KMS-11 (cell line): ENCODE data around the gene KRT9.

ENCODE experiments used
- H2AFZ ChIP-seq: fragments of 200-600 bp; sonication (generic); 2 replicates; pipeline ENCODE4 v1.6.1; 2016; ENCODE audit warnings: antibody characterized with exemption, mixed run types, low read depth
- H3K27ac ChIP-seq: fragments of 200-600 bp; sonication (generic); 2 replicates; pipeline ENCODE4 v1.6.1; 2016; ENCODE audit warnings: mild to moderate bottlenecking, mixed run types
- H3K27me3 ChIP-seq: fragments of 200-600 bp; sonication (generic); 2 replicates; pipeline ENCODE4 v1.6.1; 2017; ENCODE audit warnings: mild to moderate bottlenecking, low read depth, mixed run types, moderate library complexity; ENCODE audit not compliant: insufficient read depth
- H3K36me3 ChIP-seq: fragments of 200-600 bp; sonication (generic); 2 replicates; pipeline ENCODE4 v1.6.1; 2017; ENCODE audit warnings: mild to moderate bottlenecking, mixed run types; ENCODE audit not compliant: insufficient read depth
- H3K4me1 ChIP-seq: fragments of 200-600 bp; sonication (generic); 2 replicates; pipeline ENCODE4 v1.6.1; 2016; ENCODE audit warnings: mild to moderate bottlenecking, low read depth, mixed run types; ENCODE audit not compliant: poor library complexity, severe bottlenecking
- H3K4me2 ChIP-seq: fragments of 200-600 bp; sonication (generic); 2 replicates; pipeline ENCODE4 v1.7.0; 2016; ENCODE audit warnings: mild to moderate bottlenecking, mixed run types
- H3K4me3 ChIP-seq: fragments of 200-600 bp; sonication (generic); IDR thresholded peaks from 2 replicates; pipeline ENCODE4 v1.6.1; 2017; ENCODE audit warnings: low read depth, low read length, mixed read lengths; ENCODE audit not compliant: insufficient read depth
- H3K79me2 ChIP-seq: fragments of 200-600 bp; sonication (generic); 2 replicates; pipeline ENCODE4 v1.6.1; 2016; ENCODE audit warnings: low read depth, mixed run types; ENCODE audit not compliant: insufficient read depth
- H3K9ac ChIP-seq: fragments of 200-600 bp; sonication (generic); 2 replicates; pipeline ENCODE4 v1.6.1; 2016; ENCODE audit warnings: mild to moderate bottlenecking, mixed run types
- H4K20me1 ChIP-seq: fragments of 200-600 bp; sonication (generic); 2 replicates; pipeline ENCODE4 v1.6.1; 2016; ENCODE audit warnings: mild to moderate bottlenecking, mixed run types; ENCODE audit not compliant: insufficient read depth
- CTCF ChIP-seq: fragments of 200-600 bp; sonication (generic); conservative IDR thresholded peaks from 2 replicates; pipeline ENCODE4 v1.6.1; 2017; ENCODE audit warnings: low read depth, mild to moderate bottlenecking, antibody characterized with exemption, low read length, moderate library complexity, mixed read lengths

The KRT9 gene

GRCh38 chr17:41524261-41524660 lies 47.6 kb downstream of the KRT9 start:
- peaks cover 4% of the 10 kb centered on the region for H3K27me3 ChIP-seq
- H3K4me1 ChIP-seq: no peaks in the 10 kb centered on the region
- no peaks in the 10 kb centered on the region for H3K79me2 ChIP-seq
- no peak overlapping the region for H3K27ac ChIP-seq
- H2AFZ ChIP-seq: no peak overlapping the region
- H3K36me3 ChIP-seq: no peaks in the 10 kb centered on the region
- no peak overlapping the region for H3K9ac ChIP-seq
- H3K4me2 ChIP-seq: no peak overlapping the region
- no peak for TF ChIP-seq CTCF
- H3K4me3 ChIP-seq: no peak overlapping the region
- H4K20me1 ChIP-seq: no peaks in the 10 kb centered on the region

- Histone ChIP-seq H3K9ac (no peak overlapping the region), H3K27me3 (no peaks in the 10 kb centered on the region; the same call in 1 of the 2 replicates), H3K4me3 (no peak overlapping the region), H3K4me2 (no peak overlapping the region), H4K20me1 (no peaks in the 10 kb centered on the region), H3K79me2 (no peaks in the 10 kb centered on the region), H2AFZ (no peak overlapping the region), H3K27ac (no peak overlapping the region), H3K36me3 (no peaks in the 10 kb centered on the region), H3K4me1 (no peaks in the 10 kb centered on the region)
- no peak for TF ChIP-seq CTCF
These were observed 48.1 kb downstream of the KRT9 start for GRCh38 chr17:41523787-41524186.

- no peak overlapping the region for H3K4me2 ChIP-seq
- H3K4me1 ChIP-seq: no peaks in the 10 kb centered on the region
- no peak overlapping the region for H3K27ac ChIP-seq
- TF ChIP-seq CTCF: no peak
- H4K20me1 ChIP-seq: no peaks in the 10 kb centered on the region
- no peaks in the 10 kb centered on the region for H3K36me3 ChIP-seq
- no peak overlapping the region for H3K9ac ChIP-seq
- H2AFZ ChIP-seq: no peak overlapping the region
- H3K27me3 ChIP-seq: no peaks in the 10 kb centered on the region; the same call in 1 of the 2 replicates
- no peak overlapping the region for H3K4me3 ChIP-seq
- H3K79me2 ChIP-seq: no peaks in the 10 kb centered on the region
These were observed 48.6 kb downstream of the KRT9 start for GRCh38 chr17:41523225-41523593.

- no peaks in the 10 kb centered on the region for H3K4me1 ChIP-seq
- H4K20me1 ChIP-seq: no peaks in the 10 kb centered on the region
- H3K36me3 ChIP-seq: no peaks in the 10 kb centered on the region
- H3K9ac ChIP-seq: no peak overlapping the region
- H3K4me3 ChIP-seq: no peak overlapping the region
- no peak overlapping the region for H2AFZ ChIP-seq
- TF ChIP-seq CTCF: no peak
- H3K4me2 ChIP-seq: no peak overlapping the region
- H3K79me2 ChIP-seq: no peaks in the 10 kb centered on the region
- no peaks in the 10 kb centered on the region; the same call in 1 of the 2 replicates for H3K27me3 ChIP-seq
- no peak overlapping the region for H3K27ac ChIP-seq
These were observed 49.3 kb downstream of the KRT9 start for GRCh38 chr17:41522301-41523224.
